Measurements from ENCODE around the gene UGT2A3. TPM values are rescaled to one million over a fixed set of nuclear protein-coding genes. Genes with fewer than 3 reads are reported as not detected.
"Not testable (repeated sequence)": the region's sequence is repeated elsewhere in the genome, so short reads cannot be mapped to it uniquely, and the experiment has no call there.

The UGT2A3 gene
- polyA plus RNA-seq (ENCODE audit: insufficient read length in 3 of 3): 100 to 1,000 TPM in 2 of 3 donors, 10 to 100 TPM in 1; 53.2 to 115 (median 110) TPM
- long read RNA-seq, donor 1, transcript UGT2A3-201 (6 exons, 2,965 nt): major isoform, 21 of 47 reads
- long read RNA-seq, donor 1, partial matches to known transcripts: 7 of 47 reads
- long read RNA-seq, donor 1, other reads (novel, unspliced or antisense): 19 of 47 reads
- long read RNA-seq, donor 2, transcript UGT2A3-201 (6 exons, 2,965 nt): major isoform, 20 of 57 reads
- long read RNA-seq, donor 2, partial matches to known transcripts: 37 of 57 reads
- long read RNA-seq, donor 2, other reads (novel, unspliced or antisense): 0 of 57 reads
- long read RNA-seq, donor 3, transcript UGT2A3-201 (6 exons, 2,965 nt): major isoform, 39 of 45 reads
- long read RNA-seq, donor 3, partial matches to known transcripts: 6 of 45 reads
- long read RNA-seq, donor 3, other reads (novel, unspliced or antisense): 0 of 45 reads
- long read RNA-seq, donor 4, transcript UGT2A3-201 (6 exons, 2,965 nt): major isoform, 17 of 104 reads
- long read RNA-seq, donor 4, partial matches to known transcripts: 80 of 104 reads
- long read RNA-seq, donor 4, other reads (novel, unspliced or antisense): 7 of 104 reads
- long read RNA-seq, donor 5, transcript UGT2A3-201 (6 exons, 2,965 nt): major isoform, 12 of 12 reads
- long read RNA-seq, donor 5, partial matches to known transcripts: 0 of 12 reads
- long read RNA-seq, donor 5, other reads (novel, unspliced or antisense): 0 of 12 reads
- long read RNA-seq, donor 6, transcript UGT2A3-201 (6 exons, 2,965 nt): major isoform, 24 of 77 reads
- long read RNA-seq, donor 6, partial matches to known transcripts: 44 of 77 reads
- long read RNA-seq, donor 6, other reads (novel, unspliced or antisense): 9 of 77 reads
- long read RNA-seq, donor 7, transcript UGT2A3-201 (6 exons, 2,965 nt): major isoform, 26 of 97 reads
- long read RNA-seq, donor 7, partial matches to known transcripts: 42 of 97 reads
- long read RNA-seq, donor 7, other reads (novel, unspliced or antisense): 29 of 97 reads
- long read RNA-seq, donor 8: 0 reads
- long read RNA-seq, donor 9, transcript UGT2A3-201 (6 exons, 2,965 nt): major isoform, 24 of 51 reads
- long read RNA-seq, donor 9, partial matches to known transcripts: 20 of 51 reads
- long read RNA-seq, donor 9, other reads (novel, unspliced or antisense): 7 of 51 reads
- long read RNA-seq, donor 10, transcript UGT2A3-201 (6 exons, 2,965 nt): major isoform, 20 of 83 reads
- long read RNA-seq, donor 10, partial matches to known transcripts: 63 of 83 reads
- long read RNA-seq, donor 10, other reads (novel, unspliced or antisense): 0 of 83 reads
- long read RNA-seq, donor 11, transcript UGT2A3-201 (6 exons, 2,965 nt): major isoform, 9 of 88 reads
- long read RNA-seq, donor 11, partial matches to known transcripts: 79 of 88 reads
- long read RNA-seq, donor 11, other reads (novel, unspliced or antisense): 0 of 88 reads
- long read RNA-seq, donor 12, transcript UGT2A3-201 (6 exons, 2,965 nt): major isoform, 34 of 88 reads
- long read RNA-seq, donor 12, partial matches to known transcripts: 54 of 88 reads
- long read RNA-seq, donor 12, other reads (novel, unspliced or antisense): 0 of 88 reads
- long read RNA-seq, donor 13, partial matches to known transcripts: 7 of 11 reads
- long read RNA-seq, donor 13, other reads (novel, unspliced or antisense): 0 of 11 reads
- long read RNA-seq, donor 14, transcript UGT2A3-201 (6 exons, 2,965 nt): major isoform, 30 of 30 reads
- long read RNA-seq, donor 14, partial matches to known transcripts: 0 of 30 reads
- long read RNA-seq, donor 14, other reads (novel, unspliced or antisense): 0 of 30 reads
- long read RNA-seq, donor 15, transcript UGT2A3-201 (6 exons, 2,965 nt): major isoform, 67 of 86 reads
- long read RNA-seq, donor 15, partial matches to known transcripts: 19 of 86 reads
- long read RNA-seq, donor 15, other reads (novel, unspliced or antisense): 0 of 86 reads
- long read RNA-seq, donor 16, transcript UGT2A3-201 (6 exons, 2,965 nt): major isoform, 39 of 81 reads
- long read RNA-seq, donor 16, partial matches to known transcripts: 30 of 81 reads
- long read RNA-seq, donor 16, other reads (novel, unspliced or antisense): 12 of 81 reads

DNA sequence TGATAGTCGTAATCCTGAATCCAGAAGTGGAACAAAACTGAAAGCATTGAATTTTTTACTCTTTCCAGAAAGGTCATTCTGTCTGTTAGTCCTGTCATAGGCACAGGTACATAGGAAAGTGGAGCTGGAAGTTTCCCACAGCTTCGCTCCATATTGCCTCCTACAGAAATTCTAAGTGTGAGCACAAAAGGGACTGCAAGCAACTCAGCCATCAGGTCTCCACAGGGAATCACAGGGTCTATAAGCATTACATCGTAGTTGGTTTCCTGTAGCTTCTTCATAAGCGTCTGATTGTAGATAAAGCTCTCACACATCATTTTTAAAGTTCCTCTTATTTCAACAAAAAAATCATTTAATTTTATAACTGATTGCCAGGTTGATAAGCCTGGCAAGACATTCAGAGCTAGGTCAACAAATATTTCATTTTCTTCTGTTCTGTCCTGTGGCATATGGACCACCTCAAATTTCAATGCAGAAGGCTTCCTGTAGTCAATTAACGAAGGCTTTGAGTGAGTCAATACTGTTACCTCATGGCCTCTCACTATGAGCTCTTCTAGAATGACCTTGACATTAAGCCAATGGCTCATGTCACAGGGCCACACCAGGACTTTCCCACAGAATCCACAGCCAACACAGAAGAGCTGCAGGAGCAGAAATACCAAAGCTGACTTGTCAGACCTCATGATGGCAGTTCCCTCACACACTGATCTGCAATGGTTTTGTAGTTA lies at the start of gene UGT2A3:
Gene UGT2A3, minus strand, starts transcription at position 727 of the 728 bp plus-strand sequence. Its CDS starts 44 bp downstream, at position 683.
- DNase-seq: peak; percentile 8

DNA sequence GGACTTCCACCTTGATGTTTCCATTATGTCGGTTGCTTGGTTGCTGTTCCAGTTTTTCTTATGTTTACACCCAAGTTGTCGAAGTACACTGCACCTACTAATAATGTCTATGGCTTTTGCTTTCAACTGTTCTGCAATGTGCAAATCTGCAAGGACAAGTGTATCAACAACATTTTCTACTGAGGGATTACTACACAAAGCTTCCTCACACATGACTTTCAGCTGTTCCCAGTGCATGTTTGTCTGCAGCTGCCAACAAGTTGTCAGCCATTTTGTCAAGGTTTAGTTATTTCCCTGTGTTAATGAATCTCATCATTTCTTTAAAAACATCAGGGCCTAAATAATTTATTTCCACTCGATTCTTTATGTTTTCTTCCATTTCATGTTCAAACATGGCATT lies 45.4 kb upstream of the UGT2A3 start:
- no peak for DNase-seq

DNA sequence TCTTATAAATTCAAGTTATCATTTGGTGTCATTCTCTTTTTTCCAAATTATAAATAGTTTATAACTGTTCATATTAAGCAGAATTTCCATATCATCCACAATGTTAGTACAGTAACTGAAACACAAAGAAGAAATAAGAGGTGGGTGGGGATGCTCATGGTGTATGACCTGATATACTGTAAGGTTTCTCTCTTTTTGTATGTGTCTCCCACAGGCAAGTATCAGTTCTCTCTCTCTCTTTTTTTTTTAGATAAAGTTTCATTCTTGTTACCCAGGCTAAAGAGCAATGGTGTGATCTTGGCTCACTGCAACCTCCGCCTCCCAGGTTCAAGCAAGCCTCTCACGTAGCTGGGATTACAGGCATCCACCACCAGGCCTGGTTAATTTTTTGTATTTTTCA lies 43.7 kb upstream of the UGT2A3 start:
- DNase-seq: no peak

DNA sequence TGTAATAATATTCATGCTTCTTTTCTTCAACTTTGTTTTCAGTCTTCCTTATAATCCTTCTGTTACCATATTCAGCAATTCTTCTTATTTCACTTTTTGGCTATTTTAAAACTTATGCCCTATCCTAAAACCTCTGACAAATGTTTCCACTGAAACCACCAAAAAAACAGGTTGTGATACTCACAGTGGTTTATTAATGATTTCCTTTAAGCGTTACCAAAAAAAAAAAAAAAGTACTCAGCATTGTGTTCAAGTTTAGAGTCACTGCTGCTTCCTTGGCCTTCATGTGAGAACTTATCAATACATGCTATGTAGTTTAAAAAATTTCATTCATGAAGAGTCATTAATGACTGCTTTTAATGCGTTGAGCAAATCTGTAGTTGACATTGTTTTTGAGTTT lies 35.4 kb upstream of the UGT2A3 start:
- no peak for DNase-seq

DNA sequence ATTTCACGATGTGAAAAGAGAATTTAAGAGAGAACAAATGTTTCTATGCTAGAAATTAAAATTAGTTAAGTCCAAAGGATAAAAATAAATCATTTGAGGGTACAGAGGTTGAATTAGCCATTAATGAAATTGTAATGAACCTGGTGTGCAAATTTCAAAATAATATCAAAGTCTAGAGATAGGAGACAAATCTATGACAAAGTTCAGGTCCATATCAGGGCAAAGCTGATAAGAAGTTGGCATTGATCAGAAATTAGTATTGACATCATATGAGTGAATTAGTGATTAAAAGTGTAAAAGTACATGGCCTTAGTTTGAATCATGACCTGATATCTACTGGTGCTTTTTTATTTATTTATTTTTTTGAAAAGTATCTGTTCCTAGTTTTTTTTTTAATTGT lies 33.8 kb upstream of the UGT2A3 start:
- no peak for DNase-seq

DNA sequence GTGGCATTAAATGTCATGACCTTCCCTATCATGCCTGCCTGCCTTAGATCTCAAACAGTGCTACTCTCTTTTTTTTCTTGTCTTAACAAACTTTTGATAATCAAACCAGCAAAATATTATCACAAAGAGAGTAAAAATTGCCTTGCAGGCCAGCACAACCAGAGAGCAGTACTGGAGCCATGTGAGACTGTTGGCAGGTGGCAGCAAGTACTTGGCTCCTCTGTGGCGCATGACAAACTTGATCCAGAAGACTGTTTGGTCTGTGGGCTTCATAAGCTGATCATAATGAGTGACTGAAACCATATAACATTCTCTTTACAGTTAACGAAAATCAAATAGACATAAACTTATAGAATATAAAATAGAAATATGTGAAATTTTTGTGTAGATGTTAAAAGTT lies 33.3 kb upstream of the UGT2A3 start:
- DNase-seq: no peak

DNA sequence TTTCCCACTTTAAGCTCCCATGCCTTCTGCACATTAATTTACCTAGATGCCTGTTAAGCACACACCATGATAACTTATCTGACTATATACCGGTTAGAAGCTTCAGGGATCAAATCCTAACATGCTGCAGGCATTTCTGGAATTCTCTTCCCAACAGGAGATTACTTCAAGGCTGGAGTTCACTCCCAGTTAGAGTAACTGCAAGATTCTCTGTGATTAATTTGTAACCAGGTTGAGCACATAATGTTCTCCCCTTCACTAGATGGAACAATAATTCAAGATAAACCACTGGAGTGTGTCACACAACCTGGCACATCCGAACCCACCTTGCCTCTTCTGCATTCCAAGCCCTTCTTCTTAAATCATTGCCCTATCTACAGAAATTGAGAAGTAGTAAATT lies 11.8 kb upstream of the UGT2A3 start:
- DNase-seq: peak; percentile 22

DNA sequence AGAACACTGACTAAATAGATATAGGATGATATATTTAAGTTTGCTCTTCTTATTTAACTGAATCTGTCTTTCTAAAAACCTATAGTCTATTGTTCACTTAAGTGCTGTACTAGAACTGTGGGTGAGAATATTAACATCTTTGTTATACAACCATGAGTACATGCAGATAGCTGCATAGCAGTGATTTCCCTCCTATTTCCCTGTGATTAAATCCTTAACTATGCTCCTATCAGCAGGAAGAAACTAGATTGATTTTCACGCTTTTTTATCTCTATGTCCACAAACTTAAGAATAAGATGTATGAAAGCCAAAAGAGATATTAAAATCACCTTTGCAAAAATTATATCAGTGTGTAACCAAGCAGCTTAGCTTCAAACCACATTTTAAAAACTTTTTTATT lies 11.3 kb upstream of the UGT2A3 start:
- no peak for DNase-seq

DNA sequence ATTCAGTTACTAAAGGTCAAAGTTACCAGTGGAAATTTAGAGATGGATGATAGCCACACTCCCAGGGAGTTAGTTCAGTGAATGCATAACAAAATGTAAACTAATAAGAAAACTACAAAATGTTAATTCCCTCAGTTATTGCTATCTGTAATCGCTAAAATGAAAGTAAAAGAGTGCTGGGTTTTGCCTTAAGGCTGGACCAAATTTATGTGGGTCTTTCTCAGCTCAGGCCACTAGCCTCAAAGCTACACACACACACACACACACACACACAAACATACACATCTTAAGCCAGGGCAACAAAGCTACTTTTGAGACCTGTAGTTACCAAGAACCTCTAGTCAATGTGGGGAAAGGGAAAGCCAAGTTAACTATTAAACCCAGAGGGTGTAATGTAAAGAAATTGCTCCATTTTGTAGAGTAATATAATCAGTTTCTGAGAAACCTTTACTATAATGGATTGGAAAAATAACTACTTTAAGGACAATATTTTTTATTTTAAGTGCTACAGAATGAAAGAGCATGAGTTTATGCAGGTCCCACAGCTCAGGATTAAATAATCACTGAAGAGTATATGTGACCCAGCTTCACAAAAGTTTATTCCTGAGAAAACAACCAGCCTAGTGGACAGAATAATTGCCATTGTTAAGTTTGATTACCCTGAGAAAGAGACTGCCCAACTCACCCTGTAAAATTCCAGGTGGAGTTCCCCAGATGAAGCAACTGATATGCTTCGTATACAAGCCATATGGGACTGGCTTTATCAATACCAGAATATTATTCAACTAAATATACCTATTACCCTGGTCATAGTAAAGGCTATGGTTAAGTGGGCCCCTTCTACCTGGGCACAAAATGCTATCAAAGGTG lies 8.9 kb upstream of the UGT2A3 start:
- DNase-seq: no peak

DNA sequence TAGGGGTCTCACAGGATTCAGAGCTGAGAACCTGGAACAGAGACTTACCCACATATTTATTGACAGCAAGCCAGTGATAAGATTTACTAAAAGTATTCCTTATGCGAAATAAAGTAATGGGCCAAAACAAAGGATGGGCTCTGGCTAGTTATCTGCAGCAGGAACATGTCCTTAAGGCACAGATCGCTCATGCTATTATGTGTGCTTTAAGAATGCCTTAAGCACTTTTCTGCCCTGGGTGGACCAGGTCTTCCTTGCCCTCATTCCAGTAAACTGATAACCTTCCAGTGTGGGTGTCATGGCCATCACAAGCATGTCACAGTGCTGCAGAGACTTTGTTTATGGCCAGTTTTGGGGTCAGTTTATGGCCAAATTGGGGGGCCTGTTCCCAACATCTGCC lies 7.5 kb upstream of the UGT2A3 start:
- DNase-seq: not testable (repeated sequence)

DNA sequence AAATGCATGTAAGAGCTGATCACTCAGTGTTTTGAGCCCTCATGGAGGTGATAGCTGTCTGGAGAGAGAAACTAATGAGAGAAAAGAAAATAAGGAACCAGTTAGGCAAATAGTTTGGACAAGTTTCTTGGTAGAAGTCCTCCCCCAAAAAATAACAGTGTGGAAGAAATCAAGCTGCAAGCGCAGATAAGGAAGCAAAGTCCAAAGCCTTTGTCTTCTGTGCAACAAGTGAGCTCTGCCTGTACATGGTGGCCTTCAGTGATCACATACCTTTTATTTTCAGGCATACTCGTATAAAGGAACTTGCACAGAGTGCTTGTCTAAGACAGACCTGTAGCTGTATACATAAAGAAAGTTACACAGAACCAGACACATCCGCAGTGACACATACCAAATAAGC lies 2.5 kb upstream of the UGT2A3 start:
- no peak for DNase-seq

DNA sequence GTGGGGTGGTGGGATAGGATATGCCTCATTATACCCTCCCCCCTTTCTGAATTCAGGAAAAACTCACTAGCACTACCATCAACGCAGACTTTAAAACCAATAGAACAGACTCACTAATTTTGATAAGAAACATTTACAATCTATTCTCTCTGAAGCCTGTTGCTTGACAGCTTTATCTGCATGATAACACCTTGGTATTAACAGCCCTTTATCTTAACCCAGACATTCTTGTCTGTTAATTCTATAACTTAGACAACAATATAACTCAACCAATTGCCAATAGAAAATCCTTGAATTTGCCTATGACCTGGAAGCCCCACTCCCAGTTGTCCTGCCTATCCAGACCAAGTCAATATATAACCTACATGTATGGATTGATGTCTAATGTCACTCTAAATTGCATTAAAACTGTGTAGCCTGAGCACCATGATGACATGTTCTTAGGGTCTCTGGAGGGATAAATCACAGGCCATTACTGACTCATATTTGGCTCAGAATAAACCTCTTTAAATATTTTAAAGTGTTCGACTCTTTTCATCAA lies 1.5 kb upstream of the UGT2A3 start:
- no peak for DNase-seq

DNA sequence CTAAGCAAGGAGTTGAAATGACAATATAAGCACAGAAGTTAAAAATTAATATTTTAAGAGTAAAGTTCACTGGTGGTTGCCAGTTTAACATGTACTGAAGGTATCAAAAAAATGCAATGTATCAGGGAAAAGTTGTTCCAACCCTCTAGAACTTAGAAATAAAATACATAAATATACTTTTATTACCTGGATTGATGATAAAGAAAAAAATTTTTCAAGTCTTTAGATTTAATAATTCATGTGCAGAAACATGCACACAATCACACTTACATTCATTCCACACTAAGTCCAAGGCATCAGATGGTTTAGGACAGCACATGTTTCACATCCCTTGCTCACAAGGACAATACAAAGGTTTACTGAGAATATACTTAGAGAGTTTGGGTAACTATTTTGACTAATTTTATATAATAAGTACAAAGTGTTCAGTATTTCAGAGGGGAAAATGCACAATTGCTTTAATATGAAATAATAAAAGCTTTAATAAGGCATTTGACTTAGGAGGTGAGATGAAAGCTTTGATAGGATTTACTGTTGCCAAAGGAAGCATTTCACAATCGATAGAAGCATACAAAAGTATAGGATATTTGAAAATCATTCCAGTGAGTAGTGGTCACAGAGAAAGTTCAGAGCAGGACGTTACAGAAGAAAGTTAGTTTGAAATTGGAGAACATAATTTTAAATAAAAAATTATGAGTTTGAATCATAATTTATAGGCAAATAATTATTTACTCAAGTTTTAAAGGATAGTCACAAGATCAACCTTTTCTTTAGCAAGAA lies 392 bp upstream of the UGT2A3 start:
- no peak for DNase-seq

DNA sequence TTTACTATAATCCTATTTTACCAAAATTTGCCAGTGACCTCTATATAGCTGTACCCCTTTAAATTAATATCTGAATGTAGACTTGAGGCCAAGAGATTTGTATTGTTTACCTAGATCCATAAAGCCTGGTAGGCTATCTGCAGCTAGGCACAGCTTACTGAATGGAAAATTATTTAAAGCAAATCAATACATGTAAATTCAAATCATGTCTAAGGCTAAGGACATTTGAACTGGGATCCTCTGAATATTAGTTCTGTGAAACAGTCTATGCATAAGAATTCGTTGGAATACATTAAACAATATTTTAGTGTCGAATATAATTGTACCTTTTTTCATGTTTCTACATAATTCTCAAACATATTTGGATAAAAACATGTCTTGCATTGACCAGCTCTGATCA lies 1.6 kb downstream of the UGT2A3 start:
- DNase-seq: no peak

DNA sequence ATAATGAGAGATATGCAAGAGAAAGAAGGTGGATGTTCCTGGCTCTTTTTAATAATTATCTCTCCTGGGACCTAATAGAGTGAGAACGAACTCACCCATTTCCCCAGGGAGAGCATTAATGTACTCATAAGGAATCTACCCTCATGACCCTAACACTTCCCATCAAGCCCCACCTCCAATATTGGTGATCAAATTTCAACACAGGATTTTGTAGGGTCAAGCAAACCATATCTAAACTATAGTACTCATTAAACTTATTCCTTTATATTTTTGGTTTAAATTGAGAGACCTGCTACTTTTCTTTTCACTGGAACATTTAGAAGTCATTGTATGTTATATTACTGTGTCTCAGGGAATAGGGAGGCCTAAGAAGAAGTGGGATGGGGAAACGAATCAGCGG lies 2.6 kb downstream of the UGT2A3 start:
- no peak for DNase-seq

DNA sequence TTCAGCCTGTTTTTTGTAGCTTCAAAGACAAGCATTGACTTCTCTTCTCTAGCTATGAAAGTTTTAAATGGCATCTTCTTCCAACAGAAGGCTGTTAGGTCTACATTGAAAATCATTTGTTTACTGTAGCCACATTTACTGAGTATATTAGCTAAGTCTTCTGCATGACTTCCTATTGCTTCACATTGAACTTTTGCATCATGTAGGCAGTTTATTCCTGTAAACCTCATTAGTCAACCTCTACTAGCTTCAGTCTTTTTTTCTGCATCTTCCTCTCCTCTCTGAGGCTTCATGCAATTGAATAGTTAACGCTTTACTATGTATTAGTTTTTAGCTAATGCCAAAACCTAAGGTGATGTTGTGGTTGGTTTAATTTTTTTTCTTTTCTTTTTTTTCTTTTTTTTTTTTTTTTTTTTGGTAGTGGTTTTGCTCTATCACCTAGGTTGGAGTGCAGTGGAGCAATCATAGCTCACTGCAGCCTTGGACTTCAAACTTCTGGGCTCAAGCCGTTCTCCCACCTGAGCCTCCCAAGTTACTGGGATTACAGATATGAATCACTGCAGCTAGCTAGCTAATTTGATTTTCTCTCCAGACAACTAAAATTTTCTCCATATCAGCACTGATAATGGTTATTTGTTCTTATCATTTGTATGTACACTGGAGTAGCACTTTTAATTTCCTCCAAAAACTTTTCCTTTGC lies 3.4 kb downstream of the UGT2A3 start:
- no peak for DNase-seq
